CD4-positive, alpha-beta T cell (primary cell): ENCODE results near the gene STYXL1. TPM values are rescaled to one million over a fixed set of nuclear protein-coding genes. Genes with fewer than 3 reads are reported as not detected.

Source experiments
- ATAC-seq: fragments of 200-7000 bp; cut with Tn5 transposase; one replicate; pipeline ENCODE4 v1.10.0; 2022; ENCODE audit warnings: mild to moderate bottlenecking; ENCODE audit not compliant: poor library complexity
- CTCF ChIA-PET: fragments of 350-600 bp; sonication (Branson Sonifier 250); formaldehyde crosslinking; loops from one replicate; lab custom pipeline; 2021; ENCODE audit warnings: antibody characterized with exemption, inconsistent platforms; lab: Charles Lee
- POLR2A ChIA-PET: fragments of 350-600 bp; sonication (Branson Sonifier 250); formaldehyde crosslinking; loops from one replicate; lab custom pipeline; 2021; ENCODE audit warnings: antibody characterized with exemption, inconsistent platforms; lab: Charles Lee
- DNase-seq, 14 experiments: peaks; one replicate each; pipeline ENCODE4 v3.0.0-alpha.2; 2013 to 2020; ENCODE audit warnings: mixed read lengths in 2 of 14
- H3K27ac ChIP-seq, 2 donors: one replicate each; pipeline versions ENCODE4 v1.5.1 to v1.7.0; 2013; ENCODE audit warnings: low read length in 2 of 2, low read depth in 1 of 2, mild to moderate bottlenecking in 1 of 2
- H3K27me3 ChIP-seq, 2 experiments: 1 replicate in 1 of 2; 2 replicates in 1 of 2; pipeline versions ENCODE4 v1.6.1 to v1.7.0; 2013; ENCODE audit warnings: low read length in 2 of 2, control low read depth in 1 of 2, mild to moderate bottlenecking in 1 of 2, moderate library complexity in 1 of 2; ENCODE audit not compliant: insufficient read depth in 2 of 2, control insufficient read depth in 1 of 2
- H3K36me3 ChIP-seq: one replicate; pipeline ENCODE4 v1.6.1; 2013; ENCODE audit warnings: low read length, control low read depth; ENCODE audit not compliant: insufficient read depth
- H3K4me1 ChIP-seq: one replicate; pipeline ENCODE4 v1.6.1; 2013; ENCODE audit warnings: low read length, control low read depth; ENCODE audit not compliant: insufficient read depth
- H3K4me3 ChIP-seq: one replicate; pipeline ENCODE4 v1.5.1; 2013; ENCODE audit warnings: mild to moderate bottlenecking, low read length, moderate library complexity
- H3K9me3 ChIP-seq, 2 experiments: 1 replicate in 1 of 2; 2 replicates in 1 of 2; pipeline versions ENCODE4 v1.6.1 to v1.7.0; 2013; ENCODE audit warnings: low read length in 2 of 2, mild to moderate bottlenecking in 2 of 2, control low read depth in 1 of 2, moderate library complexity in 1 of 2; ENCODE audit not compliant: control insufficient read depth in 1 of 2, insufficient read depth in 1 of 2
- H3K27ac Mint-ChIP-seq: one replicate; pipeline ENCODE4 v1.8.0; 2020; ENCODE audit warnings: mixed read lengths
- H3K27me3 Mint-ChIP-seq: one replicate; pipeline ENCODE4 v1.8.0; 2021; ENCODE audit warnings: mixed read lengths
- H3K36me3 Mint-ChIP-seq: one replicate; pipeline ENCODE4 v1.8.0; 2021; ENCODE audit warnings: low read depth, mixed read lengths
- H3K4me1 Mint-ChIP-seq: one replicate; pipeline ENCODE4 v1.8.0; 2021; ENCODE audit warnings: low read depth, mixed read lengths
- H3K4me3 Mint-ChIP-seq: one replicate; pipeline ENCODE4 v1.8.0; 2020; ENCODE audit warnings: mild to moderate bottlenecking, mixed read lengths
- H3K9me3 Mint-ChIP-seq: one replicate; pipeline ENCODE4 v1.8.0; 2020; ENCODE audit warnings: mixed read lengths
- intact Hi-C, 2 experiments: fragments of 100-400 bp; cut with DNase I in 1 of 2; cut with micrococcal nuclease in 1 of 2; formaldehyde crosslinking; loops; one replicate each; pipeline versions ENCODE4 v1.15.1 to v1.9.0; 2023 to 2025; cut with DNase I, micrococcal nuclease
- total RNA-seq, 174 experiments: library from RNA in 2 of 174; stranded (reverse) in 2 of 174; gene quantifications; one replicate each; pipeline ENCODE4 v1.2.3 and lab custom pipeline; 2021 to 2026
- TF ChIP-seq, protein P1 (sequence below): fragments of 200-600 bp; IDR thresholded peaks from one replicate; pipeline ENCODE4 v1.8.0; 2022; ENCODE audit warnings: antibody characterized with exemption, mild to moderate bottlenecking

Gene STYXL1
- total RNA-seq, 2 experiments from 2014 or later, result 8.4 to 8.5 TPM

DNA sequence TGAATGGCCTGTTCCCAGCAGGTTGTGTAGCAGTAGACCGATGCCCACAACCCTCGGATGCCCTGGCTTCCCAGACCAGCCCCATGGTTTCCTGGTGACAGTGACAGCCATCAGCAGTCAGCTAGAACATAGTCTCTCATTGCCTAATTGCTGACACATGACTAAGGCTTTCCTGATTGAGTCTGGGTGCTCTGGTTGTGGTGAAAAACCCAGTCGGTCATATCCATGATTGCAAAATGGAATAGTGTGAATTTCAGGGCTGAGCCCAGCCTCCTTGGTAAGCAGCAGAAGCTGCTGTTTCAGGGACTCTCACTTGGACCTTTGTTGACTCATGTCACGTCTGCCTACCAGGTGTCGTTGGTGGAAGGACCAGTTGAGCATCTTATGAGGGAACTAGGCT lies 96.3 kb downstream of the STYXL1 start:
- H3K9me3 Mint-ChIP-seq, result no peaks in the 10 kb centered on the region
- peaks cover 17% of the 10 kb centered on the region for H3K36me3 ChIP-seq
- ATAC-seq (no peak), DNase-seq (peak in 2 of 14 experiments; percentile 55 to 71)
- H3K27me3 Mint-ChIP-seq, result no peaks in the 10 kb centered on the region
- H3K27ac Mint-ChIP-seq, result no peak overlapping the region
- TF ChIP-seq, protein P1, sequence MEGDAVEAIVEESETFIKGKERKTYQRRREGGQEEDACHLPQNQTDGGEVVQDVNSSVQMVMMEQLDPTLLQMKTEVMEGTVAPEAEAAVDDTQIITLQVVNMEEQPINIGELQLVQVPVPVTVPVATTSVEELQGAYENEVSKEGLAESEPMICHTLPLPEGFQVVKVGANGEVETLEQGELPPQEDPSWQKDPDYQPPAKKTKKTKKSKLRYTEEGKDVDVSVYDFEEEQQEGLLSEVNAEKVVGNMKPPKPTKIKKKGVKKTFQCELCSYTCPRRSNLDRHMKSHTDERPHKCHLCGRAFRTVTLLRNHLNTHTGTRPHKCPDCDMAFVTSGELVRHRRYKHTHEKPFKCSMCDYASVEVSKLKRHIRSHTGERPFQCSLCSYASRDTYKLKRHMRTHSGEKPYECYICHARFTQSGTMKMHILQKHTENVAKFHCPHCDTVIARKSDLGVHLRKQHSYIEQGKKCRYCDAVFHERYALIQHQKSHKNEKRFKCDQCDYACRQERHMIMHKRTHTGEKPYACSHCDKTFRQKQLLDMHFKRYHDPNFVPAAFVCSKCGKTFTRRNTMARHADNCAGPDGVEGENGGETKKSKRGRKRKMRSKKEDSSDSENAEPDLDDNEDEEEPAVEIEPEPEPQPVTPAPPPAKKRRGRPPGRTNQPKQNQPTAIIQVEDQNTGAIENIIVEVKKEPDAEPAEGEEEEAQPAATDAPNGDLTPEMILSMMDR, result no peak
- no peak overlapping the region for H3K4me3 ChIP-seq
- H3K36me3 Mint-ChIP-seq, result peaks cover 21% of the 10 kb centered on the region
- no peak overlapping the region for H3K4me3 Mint-ChIP-seq
- ChIA-PET CTCF (no interaction called here), POLR2A (no interaction called here)
- H3K27me3 ChIP-seq, result no peaks in the 10 kb centered on the region
- H3K4me1 Mint-ChIP-seq, result no peaks in the 10 kb centered on the region
- intact Hi-C loops, result no loop called here
- H3K9me3 ChIP-seq, result no peaks in the 10 kb centered on the region
- H3K4me1 ChIP-seq, result no peaks in the 10 kb centered on the region
- no peak overlapping the region for H3K27ac ChIP-seq

DNA sequence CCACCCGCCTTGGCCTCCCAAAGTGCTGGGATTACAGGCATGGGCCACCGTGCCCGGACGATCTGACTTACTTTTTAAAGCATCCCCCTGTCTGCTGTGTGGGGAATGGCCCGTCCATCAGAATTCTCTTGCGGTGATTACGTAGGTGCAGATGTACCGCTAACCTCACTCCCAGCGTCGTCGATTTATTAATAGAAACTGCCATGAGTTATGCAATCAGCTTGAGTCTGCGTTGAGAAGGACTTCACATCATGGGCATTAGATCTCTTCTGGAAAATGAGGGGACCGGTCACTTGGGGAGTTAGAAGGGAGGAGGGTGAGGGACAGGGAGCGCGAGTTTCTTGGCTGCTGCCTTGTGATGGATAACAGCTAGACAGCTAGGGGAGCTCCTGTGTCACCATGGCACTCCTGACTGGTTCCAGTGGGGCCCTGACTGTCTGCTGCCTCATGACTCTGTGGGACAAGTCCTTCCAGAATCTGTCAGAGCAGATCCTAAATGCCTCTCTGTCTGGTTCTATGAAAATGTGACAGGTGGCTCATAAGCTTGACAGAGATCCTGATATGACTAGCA lies 97.6 kb downstream of the STYXL1 start:
- ATAC-seq (no peak), DNase-seq (no peak)
- H3K9me3 Mint-ChIP-seq, result no peaks in the 10 kb centered on the region
- ChIA-PET CTCF (no interaction called here), POLR2A (no interaction called here)
- no peak overlapping the region for H3K4me3 Mint-ChIP-seq
- H3K36me3 Mint-ChIP-seq, result peaks cover 9% of the 10 kb centered on the region
- no peaks in the 10 kb centered on the region for H3K27me3 Mint-ChIP-seq
- H3K4me1 Mint-ChIP-seq, result peaks cover 7% of the 10 kb centered on the region
- no peaks in the 10 kb centered on the region for H3K4me1 ChIP-seq
- intact Hi-C loops, result no loop called here
- no peaks in the 10 kb centered on the region for H3K27me3 ChIP-seq
- no peak overlapping the region for H3K4me3 ChIP-seq
- H3K27ac Mint-ChIP-seq, result no peak overlapping the region
- no peak overlapping the region for H3K27ac ChIP-seq
- H3K36me3 ChIP-seq, result peaks cover 5% of the 10 kb centered on the region
- TF ChIP-seq, protein P1, result no peak
- no peaks in the 10 kb centered on the region for H3K9me3 ChIP-seq

DNA sequence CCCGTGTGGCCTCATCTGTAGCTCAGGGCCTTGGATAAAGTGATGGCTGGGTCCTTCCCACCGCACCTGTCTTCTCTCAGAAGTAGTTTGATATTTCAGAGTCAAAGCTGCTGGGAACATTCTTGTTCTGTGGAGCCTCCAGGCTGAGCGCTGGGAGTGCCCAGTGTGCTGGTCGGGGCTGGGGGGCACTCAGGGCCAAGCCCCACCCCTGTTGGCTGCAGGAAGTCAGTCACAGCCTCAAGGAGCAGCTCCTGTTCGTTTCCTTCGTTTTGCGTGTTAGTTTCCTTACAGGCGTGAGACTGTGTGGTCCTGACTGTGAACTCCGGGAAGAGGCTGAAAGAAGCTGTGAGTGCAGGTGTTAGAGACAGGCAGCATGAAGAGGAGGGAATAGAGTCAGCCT lies 99.6 kb downstream of the STYXL1 start:
- Histone ChIP-seq H3K9me3 (no peaks in the 10 kb centered on the region), H3K4me1 (no peaks in the 10 kb centered on the region), H3K27me3 (no peaks in the 10 kb centered on the region), H3K4me3 (no peak overlapping the region), H3K27ac (no peak overlapping the region), H3K36me3 (no peaks in the 10 kb centered on the region)
- intact Hi-C loops, result no loop called here
- ATAC-seq (no peak), DNase-seq (no peak)
- H3K4me3 Mint-ChIP-seq, result no peak overlapping the region
- peaks cover 7% of the 10 kb centered on the region for H3K4me1 Mint-ChIP-seq
- CTCF ChIA-PET, result no interaction called here
- no peaks in the 10 kb centered on the region for H3K9me3 Mint-ChIP-seq
- no peak overlapping the region for H3K27ac Mint-ChIP-seq
- TF ChIP-seq, protein P1, result no peak
- POLR2A ChIA-PET, result no interaction called here
- no peaks in the 10 kb centered on the region for H3K27me3 Mint-ChIP-seq
- H3K36me3 Mint-ChIP-seq, result no peaks in the 10 kb centered on the region

Other genes starting within 250 kb of the STYXL1 start
- not detected for gene CCL24, start 234.2 kb downstream of the STYXL1 start, total RNA-seq
- gene RHBDD2, start 169.0 kb downstream of the STYXL1 start, total RNA-seq, result 100 to 1,000 TPM; 199 to 208 TPM
- gene POR, start 132.8 kb downstream of the STYXL1 start, total RNA-seq, result 10 to 100 TPM; 44.2 to 54.8 TPM
- gene TMEM120A, start 53.4 kb downstream of the STYXL1 start, total RNA-seq, result 10 to 100 TPM in 1 of 2 experiments, 1 to 10 TPM in 1; 10.0 to 10.8 TPM
- 10 to 100 TPM; 66.4 to 68.3 TPM for gene MDH2, start 106 bp upstream of the STYXL1 start, total RNA-seq
- not detected for gene SRRM3, start 153.9 kb upstream of the STYXL1 start, total RNA-seq